CMK (cell line): ENCODE measurements around the gene HES1.

Source experiments
- DNase-seq: peaks from one replicate; pipeline ENCODE4 v3.0.0-alpha.2; 2010; ENCODE audit warnings: low read depth

Gene HES1

GRCh38 chr3:194102436-194102835, 33.5 kb upstream of the HES1 start:
- no peak for DNase-seq

- DNase-seq = no peak
Observed at GRCh38 chr3:194103505-194103904, 32.4 kb upstream of the HES1 start.

GRCh38 chr3:194103983-194104751, 31.8 kb upstream of the HES1 start:
- DNase-seq = no peak

GRCh38 chr3:194105292-194105691, 30.7 kb upstream of the HES1 start:
- no peak for DNase-seq

GRCh38 chr3:194107107-194107506, 28.8 kb upstream of the HES1 start:
- DNase-seq = no peak

GRCh38 chr3:194109192-194109863, 26.6 kb upstream of the HES1 start:
- no peak for DNase-seq

GRCh38 chr3:194110483-194110882, 25.5 kb upstream of the HES1 start:
- no peak for DNase-seq

GRCh38 chr3:194111336-194111735, 24.6 kb upstream of the HES1 start:
- DNase-seq = no peak

GRCh38 chr3:194112120-194113106, 23.5 kb upstream of the HES1 start:
- no peak for DNase-seq

GRCh38 chr3:194114123-194114522, 21.8 kb upstream of the HES1 start:
- DNase-seq = no peak

GRCh38 chr3:194117104-194117845, 18.7 kb upstream of the HES1 start:
- DNase-seq = no peak

- DNase-seq = no peak
Observed at GRCh38 chr3:194118920-194119319, 17.0 kb upstream of the HES1 start.

GRCh38 chr3:194119831-194120590, 15.9 kb upstream of the HES1 start:
- no peak for DNase-seq

- no peak for DNase-seq
Observed at GRCh38 chr3:194120789-194121770, 14.9 kb upstream of the HES1 start.

- no peak for DNase-seq
Observed at GRCh38 chr3:194121891-194122631, 13.9 kb upstream of the HES1 start.

- DNase-seq = no peak
Observed at GRCh38 chr3:194123726-194124125, 12.2 kb upstream of the HES1 start.

GRCh38 chr3:194124193-194124592, 11.8 kb upstream of the HES1 start:
- no peak for DNase-seq

GRCh38 chr3:194125442-194125841, 10.5 kb upstream of the HES1 start:
- no peak for DNase-seq

GRCh38 chr3:194126790-194127189, 9.2 kb upstream of the HES1 start:
- no peak for DNase-seq
